A549 (cell line): ENCODE results near the gene PCDHGA10. TPM values are rescaled to one million over a fixed set of nuclear protein-coding genes. Genes with fewer than 3 reads are reported as not detected.
"Not testable (repeated sequence)": the region's sequence is repeated elsewhere in the genome, so short reads cannot be mapped to it uniquely, and the experiment has no call there.

Experiments
- ATAC-seq, 2 experiments: fragments of 200-7000 bp in 1 of 2; fragments of >200 bp in 1 of 2; cut with Nextera tagmentation in 1 of 2; cut with Tn5 transposase in 1 of 2; 3 replicates each; pipeline versions ENCODE4 v1.8.0 to v1.9.1; 2018 to 2020; ENCODE audit warnings: mild to moderate bottlenecking in 1 of 2, moderate library complexity in 1 of 2
- CTCF ChIA-PET: fragments of 300-600 bp; sonication (Branson Sonifier 250); formaldehyde crosslinking; extraction: SDS; loops from one replicate; lab custom pipeline; 2021; ENCODE audit warnings: antibody characterized with exemption, inconsistent platforms; lab: Yijun Ruan, JAX
- POLR2A ChIA-PET: fragments of 350-600 bp; formaldehyde crosslinking; extraction: SDS; loops from one replicate; lab custom pipeline; 2021; ENCODE audit warnings: antibody characterized with exemption, inconsistent platforms; lab: Yijun Ruan, JAX
- DNase-seq, 2 experiments: peaks; one replicate each; pipeline versions ENCODE4 v3.0.0 to v3.0.0-alpha.2; 2011 to 2016; ENCODE audit warnings: low read depth in 1 of 2, low spot score in 1 of 2
- FAIRE-seq: peaks from 2 replicates; lab custom pipeline; 2011; peaks lifted over from hg19 to GRCh38; lab: Jason Lieb, UNC
- H3K27ac ChIP-seq, 2 experiments: fragments of >200 bp; sonication (Bioruptor Twin); formaldehyde crosslinking; 3 replicates each; pipeline ENCODE4 v1.5.1; 2016 to 2017
- H3K4me1 ChIP-seq: fragments of >200 bp; sonication (Bioruptor Twin); formaldehyde crosslinking; 3 replicates; pipeline ENCODE4 v1.6.1; 2016
- H3K4me2 ChIP-seq: fragments of >200 bp; sonication (Bioruptor Twin); formaldehyde crosslinking; 3 replicates; pipeline ENCODE4 v1.6.1; 2016
- H3K4me3 ChIP-seq: fragments of >200 bp; sonication (Bioruptor Twin); formaldehyde crosslinking; 3 replicates; pipeline ENCODE4 v1.5.1; 2016
- H3K9me3 ChIP-seq: fragments of >200 bp; sonication (Bioruptor Twin); formaldehyde crosslinking; 3 replicates; pipeline ENCODE4 v1.6.1; 2016
- BHLHE40 ChIP-seq: IDR thresholded peaks from 2 replicates; pipeline ENCODE4 v1.6.1; 2012; ENCODE audit warnings: low read depth, low read length, inconsistent platforms
- CEBPB ChIP-seq, 2 experiments: fragments of >200 bp in 1 of 2; sonication (Bioruptor Twin) in 1 of 2; formaldehyde crosslinking in 1 of 2; IDR thresholded peaks; 2 replicates each; pipeline ENCODE4 v1.6.1; 2012 to 2016
- E2F6 ChIP-seq: IDR thresholded peaks from 2 replicates; pipeline ENCODE4 v1.6.1; 2012; ENCODE audit warnings: low read depth, borderline replicate concordance
- EHF ChIP-seq: fragments of 250-450 bp; sonication (Bioruptor Pico); IDR thresholded peaks from 2 replicates; pipeline ENCODE4 v1.5.0; 2020; ENCODE audit warnings: mild to moderate bottlenecking
- EHMT2 ChIP-seq: fragments of 200-600 bp; sonication (generic); IDR thresholded peaks from 2 replicates; pipeline ENCODE4 v1.6.1; 2016; ENCODE audit warnings: antibody characterized with exemption, low read depth, mild to moderate bottlenecking, moderate library complexity
- FOSB ChIP-seq: fragments of 250-450 bp; sonication (Bioruptor Pico); IDR thresholded peaks from 2 replicates; pipeline ENCODE4 v1.5.0; 2020; ENCODE audit warnings: mild to moderate bottlenecking, moderate library complexity
- HDAC2 ChIP-seq: fragments of 200-600 bp; sonication (generic); IDR thresholded peaks from 2 replicates; pipeline ENCODE4 v1.6.1; 2016
- HES2 ChIP-seq: fragments of >200 bp; sonication (Bioruptor Twin); formaldehyde crosslinking; IDR thresholded peaks from 2 replicates; pipeline ENCODE4 v1.6.1; 2016
- HEYL ChIP-seq: fragments of 250-450 bp; sonication (Bioruptor Pico); IDR thresholded peaks from 2 replicates; pipeline ENCODE4 v1.8.0; 2021; ENCODE audit warnings: mild to moderate bottlenecking, moderate library complexity
- JUN ChIP-seq, 2 experiments: fragments of >200 bp; sonication (Bioruptor Twin); formaldehyde crosslinking; IDR thresholded peaks; 2 replicates in 1 of 2; 3 replicates in 1 of 2; pipeline ENCODE4 v1.6.1; 2016 to 2017
- JUNB ChIP-seq: fragments of >200 bp; sonication (Bioruptor Twin); formaldehyde crosslinking; IDR thresholded peaks from 2 replicates; pipeline ENCODE4 v1.6.1; 2016
- MYC ChIP-seq: IDR thresholded peaks from 2 replicates; pipeline ENCODE4 v1.6.1; 2012; ENCODE audit warnings: mild to moderate bottlenecking, inconsistent platforms, low read length, improper control_type of control experiment, borderline replicate concordance
- NPAS2 ChIP-seq: fragments of 250-450 bp; sonication (Bioruptor Pico); IDR thresholded peaks from 2 replicates; pipeline ENCODE4 v1.8.0; 2022; ENCODE audit warnings: mild to moderate bottlenecking, moderate library complexity, borderline replicate concordance
- PBX3 ChIP-seq: IDR thresholded peaks from 2 replicates; pipeline ENCODE4 v1.6.1; 2012
- POLR2A ChIP-seq: IDR thresholded peaks from 2 replicates; pipeline ENCODE4 v1.6.1; 2012; ENCODE audit warnings: mild to moderate bottlenecking, low read length
- RAD21 ChIP-seq, 2 experiments: fragments of >200 bp in 1 of 2; sonication (Bioruptor Twin) in 1 of 2; formaldehyde crosslinking in 1 of 2; IDR thresholded peaks in 1 of 2; conservative IDR thresholded peaks in 1 of 2; 2 replicates in 1 of 2; 3 replicates in 1 of 2; pipeline ENCODE4 v1.6.1; 2012 to 2018; ENCODE audit warnings: inconsistent platforms in 1 of 2
- RARB ChIP-seq: fragments of 250-450 bp; sonication (Bioruptor Pico); IDR thresholded peaks from 2 replicates; pipeline ENCODE4 v1.8.0; 2021; ENCODE audit warnings: mild to moderate bottlenecking, moderate library complexity
- RFX5 ChIP-seq: fragments of 450-650 bp; IDR thresholded peaks from 2 replicates; pipeline ENCODE4 v1.7.1; 2014; ENCODE audit warnings: antibody characterized with exemption, mild to moderate bottlenecking, moderate library complexity
- RNF2 ChIP-seq: fragments of 200-600 bp; sonication (generic); IDR thresholded peaks from 2 replicates; pipeline ENCODE4 v1.6.1; 2016; ENCODE audit warnings: low read depth, mild to moderate bottlenecking, antibody characterized with exemption, moderate library complexity, borderline replicate concordance
- SMC3 ChIP-seq: fragments of >200 bp; sonication (Bioruptor Twin); formaldehyde crosslinking; IDR thresholded peaks from 3 replicates; pipeline ENCODE4 v1.6.1; 2018; ENCODE audit warnings: inconsistent platforms
- USF2 ChIP-seq: fragments of 450-650 bp; IDR thresholded peaks from 2 replicates; pipeline ENCODE4 v1.6.1; 2014; ENCODE audit warnings: antibody characterized with exemption
- ZSCAN20 ChIP-seq: fragments of 250-450 bp; sonication (Bioruptor Pico); IDR thresholded peaks from 2 replicates; pipeline ENCODE4 v1.8.0; 2022; ENCODE audit warnings: mild to moderate bottlenecking, moderate library complexity
- WGBS: methylation state at CpG from one replicate; pipeline ENCODE4 v1.1.6; 2017; ENCODE audit errors: missing lambda C conversion rate; 5-methylcytosine and 5-hydroxymethylcytosine counted together
- polyA plus RNA-seq, 4 experiments: library from polyadenylated mRNA; depleted of rRNA in 3 of 4; stranded (reverse); fragments of >200 nt; fragmentation: RNase III in 1 of 4; extraction: RNeasy Plus Mini Kit Qiagen cat#74134 plus additional on column Dnase treatment in 1 of 4; gene quantifications; 2 replicates in 3 of 4; 3 replicates in 1 of 4; pipeline ENCODE4 v1.2.3, GENCODE V29; 2011 to 2017
- TF ChIP-seq, protein P1 (sequence below): fragments of 150-350 bp; IDR thresholded peaks from 2 replicates; pipeline ENCODE4 v1.6.1; 2014; ENCODE audit warnings: low read depth, mild to moderate bottlenecking, low read length

Gene PCDHGA10
- polyA plus RNA-seq, 2 of the 4 experiments (the other 2 are of a cell fraction), result 0.04 TPM; not detected in 1

- no peak for FAIRE-seq
- no peak for ATAC-seq
- TF ChIP-seq HDAC2 (no peak), USF2 (no peak), RAD21 (conservative IDR thresholded peaks at IDR 0.05 in 1 of 2, IDR thresholded peaks at IDR 0.05 in 1 of 2) (no peak), EHF (no peak), MYC (no peak), POLR2A (no peak)
- TF ChIP-seq, protein P1, sequence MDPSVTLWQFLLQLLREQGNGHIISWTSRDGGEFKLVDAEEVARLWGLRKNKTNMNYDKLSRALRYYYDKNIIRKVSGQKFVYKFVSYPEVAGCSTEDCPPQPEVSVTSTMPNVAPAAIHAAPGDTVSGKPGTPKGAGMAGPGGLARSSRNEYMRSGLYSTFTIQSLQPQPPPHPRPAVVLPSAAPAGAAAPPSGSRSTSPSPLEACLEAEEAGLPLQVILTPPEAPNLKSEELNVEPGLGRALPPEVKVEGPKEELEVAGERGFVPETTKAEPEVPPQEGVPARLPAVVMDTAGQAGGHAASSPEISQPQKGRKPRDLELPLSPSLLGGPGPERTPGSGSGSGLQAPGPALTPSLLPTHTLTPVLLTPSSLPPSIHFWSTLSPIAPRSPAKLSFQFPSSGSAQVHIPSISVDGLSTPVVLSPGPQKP, result no peak
- ChIA-PET CTCF (interaction anchor here (0.8 to 2.5 kb wide), 4 partner anchors 9 to 190 kb away, joined by 3 to 10 read pairs (median 6); partner anchors contain the start of genes PCDHGA5 and PCDHGB1), POLR2A (no interaction called here)
- Histone ChIP-seq H3K4me1 (no peaks in the 10 kb centered on the region), H3K27ac (no peak within 1 kb of the TSS), H3K4me3 (no peak within 1 kb of the TSS), H3K4me2 (no peak within 1 kb of the TSS), H3K9me3 (peaks cover 55% of the 10 kb centered on the region)
- WGBS, result 73% methylated on average over 27 of the region's 27 CpGs
- DNase-seq, result no peak
Measured at GRCh38 chr5:141373673-141374317, 39.0 kb upstream of the PCDHGA10 start, which contains the start of gene PCDHGA6. Gene PCDHGA6, plus strand, starts transcription at chr5:141373891. Its CDS starts 193 bp downstream, at chr5:141374084.

- H3K9me3 ChIP-seq, result peaks cover 55% of the 10 kb centered on the region
- no peak overlapping the region for H3K4me2 ChIP-seq
- DNase-seq (no peak), ATAC-seq (no peak), FAIRE-seq (no peak)
- no peak overlapping the region for H3K27ac ChIP-seq
- TF ChIP-seq RFX5, result no peak
- TF ChIP-seq ZSCAN20 (CRISPR knock-in tag), result no peak
- no peak for TF ChIP-seq RARB (CRISPR knock-in tag)
- no peak for TF ChIP-seq JUN (IDR thresholded peaks at IDR 0.05)
- no peak for TF ChIP-seq MYC
- TF ChIP-seq NPAS2 (CRISPR knock-in tag), result no peak
- no peak for TF ChIP-seq HES2
- TF ChIP-seq HEYL, result no peak
- TF ChIP-seq E2F6, result no peak
- TF ChIP-seq FOSB (CRISPR knock-in tag), result no peak
- no peak for TF ChIP-seq CEBPB (IDR thresholded peaks at IDR 0.05)
- no peak for TF ChIP-seq RNF2
- TF ChIP-seq EHMT2, result no peak
- TF ChIP-seq BHLHE40, result no peak
- no peak for TF ChIP-seq JUNB
- no peak for TF ChIP-seq PBX3
- no peak for TF ChIP-seq SMC3
- no peaks in the 10 kb centered on the region for H3K4me1 ChIP-seq
- H3K4me3 ChIP-seq, result no peak overlapping the region
- POLR2A ChIA-PET, result no interaction called here
- CTCF ChIA-PET, result interaction anchor here (0.8 to 2.5 kb wide), 4 partner anchors 10 to 189 kb away, joined by 3 to 10 read pairs (median 6); partner anchors contain the start of genes PCDHGA5 and PCDHGB1
- WGBS, result 55% methylated on average over 13 of the region's 14 CpGs
Measured at GRCh38 chr5:141374627-141375026, 38.2 kb upstream of the PCDHGA10 start.

DNA sequence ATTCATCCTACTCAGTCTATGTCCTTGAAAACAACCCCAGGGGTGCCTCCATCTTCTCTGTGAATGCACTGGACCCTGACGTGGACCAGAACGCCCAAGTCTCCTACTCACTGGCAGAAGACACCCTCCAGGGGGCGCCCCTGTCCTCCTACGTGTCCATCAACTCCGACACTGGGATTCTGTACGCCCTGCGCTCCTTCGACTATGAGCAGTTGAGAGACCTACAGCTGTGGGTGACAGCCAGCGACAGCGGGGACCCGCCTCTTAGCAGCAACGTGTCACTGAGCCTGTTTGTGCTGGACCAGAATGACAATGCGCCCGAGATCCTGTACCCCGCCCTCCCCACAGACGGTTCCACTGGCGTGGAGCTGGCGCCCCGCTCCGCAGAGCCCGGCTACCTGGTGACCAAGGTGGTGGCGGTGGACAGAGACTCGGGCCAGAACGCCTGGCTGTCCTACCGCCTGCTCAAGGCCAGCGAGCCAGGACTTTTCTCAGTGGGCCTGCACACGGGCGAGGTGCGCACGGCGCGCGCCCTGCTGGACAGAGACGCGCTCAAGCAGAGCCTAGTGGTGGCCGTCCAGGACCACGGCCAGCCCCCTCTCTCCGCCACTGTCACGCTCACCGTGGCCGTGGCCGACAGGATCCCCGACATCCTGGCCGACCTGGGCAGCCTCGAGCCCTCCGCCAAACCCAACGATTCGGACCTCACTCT, 37.2 kb upstream of the PCDHGA10 start:
- H3K27ac ChIP-seq, H3K4me2 ChIP-seq, FAIRE-seq, POLR2A ChIA-PET, DNase-seq, ATAC-seq, H3K4me3 ChIP-seq, H3K4me1 ChIP-seq: not testable (repeated sequence)
- peaks cover 51% of the 10 kb centered on the region for H3K9me3 ChIP-seq
- CTCF ChIA-PET, result interaction anchor here (2.0 to 2.5 kb wide), 2 partner anchors 11 to 183 kb away, joined by 8 to 10 read pairs; partner anchors contain the start of gene PCDHGA5
- 65% methylated on average over 14 of the region's 48 CpGs for WGBS
